IMR-90 (cell line): ENCODE results near the gene NDUFS2. TPM values are rescaled to one million over a fixed set of nuclear protein-coding genes. Genes with fewer than 3 reads are reported as not detected.

ENCODE experiments used
- ATAC-seq: fragments of 200-7000 bp; cut with Tn5 transposase; 2 replicates; pipeline ENCODE4 v1.9.1; 2020; ENCODE audit warnings: low read depth, mild to moderate bottlenecking, moderate library complexity
- BruUV-seq: library from RNA; stranded (reverse); fragments of 400-500 nt; replicated peaks from 2 replicates; lab custom pipeline; 2021; lab: Mats Ljungman, UMichigan
- CTCF ChIA-PET: fragments of 300-600 bp; formaldehyde crosslinking; extraction: SDS; loops from one replicate; lab custom pipeline; 2021; ENCODE audit warnings: antibody characterized with exemption; lab: Yijun Ruan, JAX
- POLR2A ChIA-PET: fragments of 300-600 bp; sonication (Branson Sonifier 250); formaldehyde crosslinking; loops from one replicate; lab custom pipeline; 2022; ENCODE audit warnings: antibody characterized with exemption; ENCODE audit not compliant: unreplicated experiment; lab: Charles Lee
- DNase-seq: peaks from one replicate; pipeline ENCODE4 v3.0.0; 2013
- H2AFZ ChIP-seq: replicated peaks from 2 replicates; pipeline ENCODE3; 2013; ENCODE audit warnings: low read length, mild to moderate bottlenecking; ENCODE audit not compliant: poor library complexity
- H2AK5ac ChIP-seq: 2 replicates; pipeline ENCODE4 v1.6.1; 2013; ENCODE audit warnings: low read depth, low read length, inconsistent platforms
- H2AK9ac ChIP-seq: replicated peaks from 2 replicates; pipeline ENCODE3; 2013; ENCODE audit warnings: mild to moderate bottlenecking, low read depth, low read length, moderate library complexity; ENCODE audit not compliant: poor library complexity
- H2BK120ac ChIP-seq: 2 replicates; pipeline ENCODE4 v1.6.1; 2013; ENCODE audit warnings: low read depth, low read length, inconsistent platforms
- H2BK15ac ChIP-seq: 3 replicates; pipeline ENCODE4 v1.6.1; 2013; ENCODE audit warnings: low read depth, low read length, inconsistent platforms
- H2BK20ac ChIP-seq: 2 replicates; pipeline ENCODE4 v1.6.1; 2013; ENCODE audit warnings: low read depth, mild to moderate bottlenecking, inconsistent platforms, low read length, moderate library complexity
- H2BK5ac ChIP-seq: 2 replicates; pipeline ENCODE4 v1.6.1; 2013; ENCODE audit warnings: mild to moderate bottlenecking, low read depth, low read length, inconsistent platforms; ENCODE audit not compliant: poor library complexity, severe bottlenecking
- H3K14ac ChIP-seq: replicated peaks from 2 replicates; pipeline ENCODE4 v1.6.1; 2013; ENCODE audit warnings: low read depth, low read length, inconsistent platforms
- H3K18ac ChIP-seq: 2 replicates; pipeline ENCODE4 v1.6.1; 2013; ENCODE audit warnings: low read depth, low read length, control low read depth
- H3K23ac ChIP-seq: 2 replicates; pipeline ENCODE4 v1.6.1; 2013; ENCODE audit warnings: low read depth, low read length, inconsistent platforms
- H3K27ac ChIP-seq: 2 replicates; pipeline ENCODE4 v1.5.1; 2013; ENCODE audit warnings: mild to moderate bottlenecking, control low read depth, low read length; ENCODE audit not compliant: insufficient read depth
- H3K27me3 ChIP-seq: 2 replicates; pipeline ENCODE4 v1.6.1; 2013; ENCODE audit warnings: low read length; ENCODE audit not compliant: control insufficient read depth, insufficient read depth
- H3K36me3 ChIP-seq: 2 replicates; pipeline ENCODE4 v1.6.1; 2013; ENCODE audit warnings: low read length, mixed read lengths; ENCODE audit not compliant: control insufficient read depth, insufficient read depth
- H3K4ac ChIP-seq: 2 replicates; pipeline ENCODE4 v1.6.1; 2013; ENCODE audit warnings: low read depth, low read length, inconsistent platforms
- H3K4me1 ChIP-seq: 2 replicates; pipeline ENCODE4 v1.6.1; 2013; ENCODE audit warnings: low read length, mixed read lengths; ENCODE audit not compliant: control insufficient read depth, insufficient read depth
- H3K4me2 ChIP-seq: 2 replicates; pipeline ENCODE4 v1.6.1; 2013; ENCODE audit warnings: low read depth, mild to moderate bottlenecking, control low read depth, low read length, moderate library complexity
- H3K4me3 ChIP-seq: 2 replicates; pipeline ENCODE4 v1.5.1; 2013; ENCODE audit warnings: low read depth, mild to moderate bottlenecking, control low read depth, low read length, moderate library complexity; ENCODE audit not compliant: insufficient read depth
- H3K56ac ChIP-seq: 2 replicates; pipeline ENCODE4 v1.6.1; 2013; ENCODE audit warnings: low read length, inconsistent platforms; ENCODE audit not compliant: insufficient read depth; ENCODE audit errors: extremely low read depth
- H3K79me1 ChIP-seq, 2 experiments: 2 replicates each; pipeline ENCODE4 v1.6.1; 2013; ENCODE audit warnings: low read length in 2 of 2, inconsistent platforms in 1 of 2, low read depth in 1 of 2
- H3K9ac ChIP-seq: 2 replicates; pipeline ENCODE4 v1.6.1; 2013; ENCODE audit warnings: low read depth, low read length, control low read depth
- H3K9me1 ChIP-seq: 2 replicates; pipeline ENCODE4 v1.6.1; 2013; ENCODE audit warnings: low read length, inconsistent platforms; ENCODE audit not compliant: insufficient read depth
- H3K9me3 ChIP-seq: 2 replicates; pipeline ENCODE4 v1.6.1; 2013; ENCODE audit warnings: low read length; ENCODE audit not compliant: control insufficient read depth, insufficient read depth
- H4K20me1 ChIP-seq: 2 replicates; pipeline ENCODE4 v1.6.1; 2013; ENCODE audit warnings: low read length, inconsistent platforms; ENCODE audit not compliant: insufficient read depth
- H4K5ac ChIP-seq: 2 replicates; pipeline ENCODE4 v1.6.1; 2013; ENCODE audit warnings: mild to moderate bottlenecking, low read depth, low read length, control low read depth
- H4K8ac ChIP-seq, 2 experiments: 2 replicates each; pipeline ENCODE4 v1.6.1; 2013; ENCODE audit warnings: low read depth in 2 of 2, low read length in 2 of 2, control low read depth in 1 of 2, inconsistent platforms in 1 of 2
- H4K91ac ChIP-seq: 2 replicates; pipeline ENCODE4 v1.6.1; 2013; ENCODE audit warnings: low read depth, low read length, inconsistent platforms; ENCODE audit not compliant: insufficient read depth
- BHLHE40 ChIP-seq: fragments of 150-350 bp; IDR thresholded peaks from 2 replicates; pipeline ENCODE4 v1.6.1; 2016; ENCODE audit warnings: mild to moderate bottlenecking, low read depth, low read length
- WGBS, 2 experiments: methylation state at CpG; one replicate each; pipeline versions ENCODE4 v1.1.5 to v1.1.7; 2013; ENCODE audit warnings: missing lambda C conversion rate in 2 of 2; ENCODE audit not compliant: insufficient read length in 1 of 2; ENCODE audit errors: extremely low coverage in 2 of 2; 5-methylcytosine and 5-hydroxymethylcytosine counted together
- dilution Hi-C: fragments of 300-500 bp; cut with HindIII; formaldehyde crosslinking; loops from one replicate; pipeline ENCODE4 v1.14.3; 2018; ENCODE audit warnings: low sequenced_read_pairs; ENCODE audit not compliant: unreplicated experiment
- in situ Hi-C: fragments of 300-500 bp; cut with MboI; formaldehyde crosslinking; loops from 3 replicates; pipeline ENCODE4 v1.14.3; 2019; ENCODE audit warnings: low sequenced_read_pairs, inconsistent platforms, mixed read lengths
- intact Hi-C: fragments of 100-400 bp; cut with micrococcal nuclease; formaldehyde crosslinking; loops from 2 replicates; pipeline ENCODE4 v1.10.0; 2022
- polyA plus RNA-seq, 3 experiments: library from polyadenylated mRNA; depleted of rRNA; stranded (reverse); fragments of >200 nt; gene quantifications; 2 replicates each; pipeline ENCODE4 v1.2.3, GENCODE V29; 2012; ENCODE audit warnings: low replicate concordance in 1 of 3
- total RNA-seq: library from RNA; depleted of rRNA; stranded (reverse); fragments of >200 nt; gene quantifications from 2 replicates; pipeline ENCODE4 v1.2.3, GENCODE V29; 2012
- TF ChIP-seq, protein P1 (sequence below): conservative IDR thresholded peaks from 2 replicates; pipeline ENCODE4 v1.5.1; 2012; ENCODE audit warnings: mild to moderate bottlenecking, low read depth, low read length, improper control_type of control experiment

The NDUFS2 gene
- total and polyA plus RNA-seq, 2 of the 4 experiments (the other 2 are of a cell fraction), result 85.5 to 101 TPM

DNA sequence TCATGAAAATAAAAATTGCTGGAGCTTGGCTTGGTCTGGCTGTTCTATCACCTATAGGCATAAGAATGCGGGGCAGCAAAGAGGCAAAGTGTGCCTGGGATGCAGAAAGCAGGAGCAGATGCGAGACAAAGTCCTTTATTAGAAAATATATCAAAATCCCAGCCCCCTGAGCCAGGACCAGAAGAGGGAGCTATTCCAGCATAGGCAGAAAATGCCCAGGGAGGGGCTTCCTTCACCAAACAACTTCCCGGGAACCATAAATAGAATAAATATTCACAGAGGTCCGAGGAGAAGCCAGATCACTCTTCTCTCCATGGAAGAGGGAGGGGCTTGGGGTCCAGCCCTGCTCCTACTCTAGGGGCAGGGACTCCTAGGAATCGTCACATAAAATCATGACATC lies 31.0 kb upstream of the NDUFS2 start:
- BruUV-seq, result no TSS peak
- Histone ChIP-seq H3K56ac (no peak overlapping the region), H2BK15ac (no peak overlapping the region; the same call in 2 of the 3 replicates), H3K4me2 (no peak overlapping the region), H4K8ac (no peak overlapping the region), H3K9me1 (peaks cover 10% of the 10 kb centered on the region), H4K91ac (no peak overlapping the region), H2BK5ac (no peak overlapping the region), H2AK9ac (no peak overlapping the region), H3K4me1 (peaks cover 11% of the 10 kb centered on the region; the same call in 1 of the 2 replicates), H4K20me1 (peaks cover 13% of the 10 kb centered on the region; the same call in 1 of the 2 replicates), H3K36me3 (peaks cover 46% of the 10 kb centered on the region), H2BK120ac (no peak overlapping the region), H3K9ac (no peak overlapping the region), H2AFZ (no peak overlapping the region), H3K79me1 (peaks cover 11 to 37% of the 10 kb centered on the region in 2 experiments), H2BK20ac (no peak overlapping the region), H4K5ac (no peak overlapping the region), H3K4ac (no peak overlapping the region), H3K23ac (no peak overlapping the region), H3K18ac (no peak overlapping the region), H2AK5ac (no peak overlapping the region), H3K27ac (no peak overlapping the region), H3K14ac (no peak overlapping the region), H3K9me3 (no peaks in the 10 kb centered on the region), H3K27me3 (no peaks in the 10 kb centered on the region), H3K4me3 (no peak overlapping the region)
- intact Hi-C loops, result no loop called here
- DNase-seq, result no peak
- ChIA-PET CTCF (interaction anchor here (0.6 to 0.8 kb wide), 2 partner anchors 32 to 557 kb away, joined by 3 to 6 read pairs; no protein-coding TSS in a partner anchor), POLR2A (no interaction called here)
- no CpG with 5 or more reads among the region's 5 CpGs for WGBS, 2 experiments
- in situ Hi-C loops, result no loop called here
- TF ChIP-seq, protein P1, sequence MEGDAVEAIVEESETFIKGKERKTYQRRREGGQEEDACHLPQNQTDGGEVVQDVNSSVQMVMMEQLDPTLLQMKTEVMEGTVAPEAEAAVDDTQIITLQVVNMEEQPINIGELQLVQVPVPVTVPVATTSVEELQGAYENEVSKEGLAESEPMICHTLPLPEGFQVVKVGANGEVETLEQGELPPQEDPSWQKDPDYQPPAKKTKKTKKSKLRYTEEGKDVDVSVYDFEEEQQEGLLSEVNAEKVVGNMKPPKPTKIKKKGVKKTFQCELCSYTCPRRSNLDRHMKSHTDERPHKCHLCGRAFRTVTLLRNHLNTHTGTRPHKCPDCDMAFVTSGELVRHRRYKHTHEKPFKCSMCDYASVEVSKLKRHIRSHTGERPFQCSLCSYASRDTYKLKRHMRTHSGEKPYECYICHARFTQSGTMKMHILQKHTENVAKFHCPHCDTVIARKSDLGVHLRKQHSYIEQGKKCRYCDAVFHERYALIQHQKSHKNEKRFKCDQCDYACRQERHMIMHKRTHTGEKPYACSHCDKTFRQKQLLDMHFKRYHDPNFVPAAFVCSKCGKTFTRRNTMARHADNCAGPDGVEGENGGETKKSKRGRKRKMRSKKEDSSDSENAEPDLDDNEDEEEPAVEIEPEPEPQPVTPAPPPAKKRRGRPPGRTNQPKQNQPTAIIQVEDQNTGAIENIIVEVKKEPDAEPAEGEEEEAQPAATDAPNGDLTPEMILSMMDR, result 0 out of 2 replicates have a peak, but pooled peaks have one; percentile 26
- TF ChIP-seq BHLHE40, result no peak
- ATAC-seq, result no peak
- dilution Hi-C loops, result no loop called here
